ENCODE results near the gene AKAP13.
"Not testable (repeated sequence)": the region's sequence is repeated elsewhere in the genome, so short reads cannot be mapped to it uniquely, and the experiment has no call there.

Gene AKAP13

DNA sequence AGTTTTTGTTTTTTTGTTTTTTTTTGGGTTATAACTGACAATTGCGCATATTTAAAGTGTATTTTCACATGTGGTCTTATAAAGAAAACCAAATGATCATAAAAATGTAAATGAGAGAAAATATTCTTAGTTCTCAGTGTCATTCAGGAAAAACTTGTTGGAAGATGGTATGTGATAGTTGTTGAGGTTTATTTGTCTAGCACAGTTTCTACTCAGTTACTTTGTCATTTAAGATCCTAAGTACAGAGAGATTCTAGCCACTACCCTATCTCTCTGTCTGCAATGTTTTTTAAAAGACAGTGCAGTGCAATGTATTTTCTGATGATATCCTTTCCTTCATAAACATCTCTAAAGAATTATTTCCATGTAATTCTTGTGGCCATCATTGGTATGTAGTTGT, 46.1 kb downstream of the AKAP13 start:
- no peak for DNase-seq
- in situ Hi-C loops (cut with MboI; ENCODE audit: low pct_unique_long_range_greater_than_20kb, low sequenced_read_pairs), result no loop called here

DNA sequence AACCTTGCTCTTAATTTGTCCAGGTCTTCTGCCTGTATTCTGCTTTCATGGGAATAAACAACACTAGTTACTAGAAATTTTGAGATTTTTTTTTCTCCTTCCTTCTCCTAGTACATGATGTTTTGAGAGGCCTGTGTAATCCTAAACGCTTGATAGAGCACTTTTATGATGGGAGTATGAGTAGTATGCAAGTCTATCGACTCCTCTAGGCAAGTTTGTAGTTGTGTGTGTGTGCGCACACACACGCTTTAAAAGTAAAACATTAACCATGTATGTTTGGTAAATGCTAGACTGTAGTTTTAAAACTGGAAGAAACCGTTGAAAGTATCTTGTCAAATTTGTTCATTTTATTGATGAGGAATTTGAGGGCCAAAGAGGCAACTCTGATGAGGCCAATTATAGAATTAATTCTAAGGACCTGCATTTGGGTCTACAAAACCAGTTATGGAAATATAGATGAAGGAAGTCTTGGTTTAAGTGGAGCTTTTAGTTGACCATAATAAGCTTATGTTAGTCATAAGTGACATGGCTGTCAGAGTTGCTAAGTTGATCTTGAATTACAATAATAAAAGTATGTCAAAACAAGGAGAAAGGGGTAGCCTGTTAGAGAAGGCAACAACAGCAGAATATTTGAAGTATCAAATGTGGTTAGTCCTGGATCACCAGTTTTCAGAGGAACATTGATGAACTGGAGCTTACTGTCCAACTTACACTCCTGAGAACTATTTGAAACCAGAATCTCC, 47.1 kb downstream of the AKAP13 start:
- in situ Hi-C loops (cut with MboI; ENCODE audit: low pct_unique_long_range_greater_than_20kb, low sequenced_read_pairs), result no loop called here

DNA sequence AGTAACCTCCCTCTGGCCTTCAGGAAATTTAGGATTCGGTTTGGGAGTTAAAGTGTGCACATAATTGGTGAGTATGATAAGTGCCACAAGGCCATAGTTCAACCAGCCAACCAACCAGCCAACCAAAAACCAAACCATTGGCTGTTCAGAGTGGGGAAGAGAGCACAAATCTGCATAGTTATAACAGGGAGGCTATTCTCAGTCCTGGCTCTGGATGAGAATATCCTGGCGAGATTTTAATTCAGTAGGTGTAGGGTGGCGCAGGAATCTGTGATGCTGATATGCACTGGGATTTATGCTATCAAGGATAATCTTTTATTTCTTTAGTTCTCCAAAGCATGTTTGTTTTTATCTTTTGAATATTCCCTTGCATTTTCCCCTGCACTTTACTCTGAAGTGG, 49.1 kb downstream of the AKAP13 start:
- in situ Hi-C loops (cut with MboI; ENCODE audit: low pct_unique_long_range_greater_than_20kb, low sequenced_read_pairs), result no loop called here
- DNase-seq, result no peak

More for the DNA sequence above, 47.1 kb downstream of the AKAP13 start:
- DNase-seq, result no peak

DNA sequence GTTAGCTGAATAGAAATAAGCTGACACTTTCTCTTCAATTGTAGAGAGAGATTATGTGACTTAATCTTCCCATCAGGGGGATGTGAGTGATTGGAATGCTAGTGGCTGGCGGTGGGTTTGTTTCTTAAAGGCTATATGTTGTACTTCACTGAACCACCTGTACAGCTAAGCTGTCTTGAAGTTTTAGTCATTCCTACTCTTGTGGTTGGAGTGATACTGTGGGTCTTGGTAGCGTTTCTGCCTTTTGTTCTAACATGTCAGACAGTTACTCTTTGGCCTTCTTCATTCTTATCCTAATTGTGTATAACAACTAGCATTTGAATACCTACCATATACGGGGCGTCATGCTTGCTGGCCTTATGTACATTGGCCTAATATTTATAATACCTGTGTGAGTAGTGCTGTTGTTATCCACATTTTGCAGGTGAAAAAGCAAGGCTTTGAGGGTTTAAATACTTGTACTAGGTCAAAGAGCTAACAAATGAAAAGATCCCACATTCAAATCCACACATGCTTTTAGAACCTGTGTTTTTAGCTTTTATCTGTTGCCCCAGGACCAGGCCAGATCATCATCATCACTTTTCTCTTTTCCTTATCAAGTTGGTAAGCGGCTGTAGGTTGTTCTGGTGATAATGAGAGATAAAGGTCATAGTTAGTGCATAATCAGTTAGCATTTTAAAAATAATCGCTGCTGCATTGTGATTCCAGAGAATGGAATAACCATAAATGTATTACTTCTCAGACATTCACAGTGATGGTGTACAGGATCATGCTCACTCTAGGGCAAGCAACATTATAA, 50.2 kb downstream of the AKAP13 start:
- DNase-seq, result no peak
- in situ Hi-C loops (cut with MboI; ENCODE audit: low pct_unique_long_range_greater_than_20kb, low sequenced_read_pairs), result no loop called here

DNA sequence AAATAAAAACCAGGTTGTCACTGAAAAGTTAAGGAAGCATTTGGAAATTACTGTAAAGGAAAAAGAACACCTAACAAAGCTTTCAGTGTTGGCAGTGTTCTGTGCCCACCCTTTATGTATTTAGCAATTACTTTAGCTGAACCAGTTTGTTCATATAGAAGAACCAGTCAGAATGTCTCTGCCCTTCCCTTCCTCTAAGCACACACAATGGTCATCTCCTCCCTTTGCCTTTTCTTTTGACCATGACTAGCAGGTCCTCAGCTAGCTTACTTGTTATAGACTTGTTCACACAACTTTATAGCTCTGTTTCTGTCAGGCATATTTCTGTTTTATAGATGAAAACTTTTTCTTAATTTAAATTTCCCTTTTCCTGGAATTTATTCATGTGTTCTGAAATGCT, 59.6 kb downstream of the AKAP13 start:
- no peak for DNase-seq
- in situ Hi-C loops (cut with MboI; ENCODE audit: low pct_unique_long_range_greater_than_20kb, low sequenced_read_pairs), result no loop called here

DNA sequence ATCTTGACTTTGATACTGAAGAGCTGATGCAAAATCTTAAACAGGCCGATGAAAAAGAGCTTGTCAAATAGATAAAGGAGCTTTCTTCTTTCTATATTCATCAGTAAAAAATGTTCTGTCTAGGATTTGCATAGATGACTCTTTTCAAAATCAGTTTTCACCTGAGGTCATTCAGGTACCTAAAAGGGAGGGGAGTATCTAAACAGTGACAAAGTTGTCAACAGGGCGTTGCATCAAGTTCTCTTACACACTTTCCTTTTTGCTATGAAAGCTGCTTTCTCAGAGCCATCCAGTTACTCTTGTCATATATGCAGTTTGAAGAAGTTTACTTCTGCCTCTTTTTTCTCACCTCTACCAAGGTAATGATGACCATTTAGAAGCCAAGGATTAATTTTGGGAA, 60.0 kb downstream of the AKAP13 start:
- no peak for DNase-seq

DNA sequence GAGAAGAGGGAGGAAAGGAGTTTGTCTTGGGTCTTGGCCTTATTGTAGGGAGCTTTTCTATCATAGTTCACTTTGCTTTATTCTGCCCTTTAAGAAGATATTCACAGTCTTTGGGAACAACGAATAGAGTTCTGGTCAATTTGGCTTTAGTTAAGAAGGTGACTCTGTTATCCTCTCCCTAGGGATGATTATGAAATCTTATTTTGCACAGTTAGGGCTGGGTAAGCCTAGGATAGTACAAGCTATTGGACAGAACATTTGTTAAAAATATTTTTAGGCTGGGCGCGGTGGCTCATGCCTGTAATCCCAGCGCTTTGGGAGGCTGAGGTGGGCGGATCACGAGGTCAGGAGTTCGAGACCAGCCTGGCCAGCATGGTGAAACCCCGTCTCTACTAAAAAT, 61.5 kb downstream of the AKAP13 start:
- not testable (repeated sequence) for DNase-seq

More for the DNA sequence above, 60.0 kb downstream of the AKAP13 start:
- in situ Hi-C loops (cut with MboI; ENCODE audit: low pct_unique_long_range_greater_than_20kb, low sequenced_read_pairs), result no loop called here

DNA sequence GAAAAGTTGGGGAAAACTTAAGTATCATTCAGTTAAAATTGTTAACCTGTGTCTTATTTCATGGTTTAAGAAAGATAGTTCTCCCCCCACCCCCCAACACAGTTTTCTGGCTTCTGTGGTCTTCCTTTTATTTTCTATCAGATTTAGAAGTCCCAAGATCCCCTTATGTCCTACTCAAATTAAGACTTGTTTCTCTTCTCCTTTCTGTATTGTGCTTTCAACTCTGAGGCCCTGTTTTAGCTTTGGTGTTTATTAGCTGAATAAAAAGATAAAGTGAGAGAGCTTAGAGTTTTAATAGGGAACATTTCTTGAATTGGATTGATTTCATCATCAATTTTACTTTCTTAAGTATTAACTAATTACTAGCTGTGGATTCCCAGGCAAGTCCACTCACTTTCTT, 62.6 kb downstream of the AKAP13 start:
- in situ Hi-C loops (cut with MboI; ENCODE audit: low pct_unique_long_range_greater_than_20kb, low sequenced_read_pairs), result no loop called here
- no peak for DNase-seq

More for the DNA sequence above, 61.5 kb downstream of the AKAP13 start:
- in situ Hi-C loops (cut with MboI; ENCODE audit: low pct_unique_long_range_greater_than_20kb, low sequenced_read_pairs), result not testable (repeated sequence)

DNA sequence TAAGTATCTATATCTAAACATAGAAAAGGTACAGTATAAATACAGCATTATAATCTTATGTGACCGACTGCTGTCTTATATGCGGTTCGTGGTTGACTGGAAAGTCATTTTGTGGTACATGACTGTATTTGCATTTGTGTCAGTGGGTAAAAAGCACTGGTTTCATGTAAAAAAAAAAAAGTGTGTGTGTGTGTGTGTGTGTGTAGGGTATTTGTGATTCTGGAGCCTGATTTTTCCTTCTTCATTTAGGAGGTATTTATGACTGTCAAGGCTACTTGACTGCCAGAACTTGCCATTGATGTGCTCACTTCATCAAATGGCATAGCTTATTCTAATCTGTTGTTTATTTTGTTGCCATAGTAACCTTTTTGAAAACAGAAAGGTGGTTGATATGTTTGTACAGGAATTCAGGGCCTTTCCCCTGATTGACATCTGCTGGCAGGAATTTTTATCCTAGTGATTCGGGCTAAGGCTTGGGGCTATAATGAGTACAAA, 63.2 kb downstream of the AKAP13 start:
- peak; percentile 19 for DNase-seq
- in situ Hi-C loops (cut with MboI; ENCODE audit: low pct_unique_long_range_greater_than_20kb, low sequenced_read_pairs), result no loop called here

DNA sequence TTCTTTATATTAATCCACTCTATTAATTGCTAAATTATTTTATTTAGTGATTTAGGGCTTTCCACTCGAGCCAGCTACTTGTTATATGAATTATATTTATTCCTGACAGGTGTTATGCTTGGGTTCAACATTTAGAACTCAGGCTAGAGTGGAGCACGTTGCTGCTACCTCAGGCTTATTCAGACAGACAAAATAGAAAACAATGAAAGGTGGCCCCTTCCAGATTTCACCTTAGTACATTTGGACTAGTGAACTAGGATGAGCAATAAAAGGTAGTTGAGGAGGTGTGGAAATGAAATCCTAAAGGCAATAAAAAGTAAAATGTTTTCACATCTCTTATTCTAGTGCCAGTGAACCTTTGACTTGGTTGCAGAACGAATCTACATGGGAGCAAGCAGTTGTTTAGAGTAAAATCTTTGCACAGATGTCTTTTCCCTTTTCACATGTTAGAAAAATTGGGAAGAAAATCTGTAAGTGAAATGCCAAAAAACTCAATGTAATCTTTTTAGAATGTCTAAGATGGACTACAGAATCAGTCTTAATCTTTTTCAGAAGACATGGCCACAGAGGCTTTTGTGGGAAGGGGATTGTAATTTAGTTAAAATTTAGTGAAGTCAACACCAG, 63.8 kb downstream of the AKAP13 start:
- no peak for DNase-seq
- in situ Hi-C loops (cut with MboI; ENCODE audit: low pct_unique_long_range_greater_than_20kb, low sequenced_read_pairs), result no loop called here

DNA sequence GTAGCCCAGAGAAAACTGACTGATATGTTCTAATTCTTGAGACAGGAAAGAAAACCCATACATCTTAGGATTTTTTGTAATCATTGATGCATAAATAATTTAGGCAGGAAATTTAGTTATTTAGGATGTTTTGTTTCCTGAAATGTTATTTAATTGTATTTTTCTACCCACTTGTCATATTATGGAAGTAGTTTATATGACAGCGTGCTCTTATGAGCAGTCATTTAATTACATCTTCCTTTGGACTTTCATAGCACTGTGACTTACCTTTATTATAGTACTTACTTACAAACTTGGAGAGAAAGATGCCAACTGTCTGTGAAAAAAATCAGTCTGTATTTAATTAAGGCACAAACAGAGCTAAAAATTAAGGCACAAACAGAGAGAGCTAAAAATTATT, 65.0 kb downstream of the AKAP13 start:
- no peak for DNase-seq
- in situ Hi-C loops (cut with MboI; ENCODE audit: low pct_unique_long_range_greater_than_20kb, low sequenced_read_pairs), result no loop called here

DNA sequence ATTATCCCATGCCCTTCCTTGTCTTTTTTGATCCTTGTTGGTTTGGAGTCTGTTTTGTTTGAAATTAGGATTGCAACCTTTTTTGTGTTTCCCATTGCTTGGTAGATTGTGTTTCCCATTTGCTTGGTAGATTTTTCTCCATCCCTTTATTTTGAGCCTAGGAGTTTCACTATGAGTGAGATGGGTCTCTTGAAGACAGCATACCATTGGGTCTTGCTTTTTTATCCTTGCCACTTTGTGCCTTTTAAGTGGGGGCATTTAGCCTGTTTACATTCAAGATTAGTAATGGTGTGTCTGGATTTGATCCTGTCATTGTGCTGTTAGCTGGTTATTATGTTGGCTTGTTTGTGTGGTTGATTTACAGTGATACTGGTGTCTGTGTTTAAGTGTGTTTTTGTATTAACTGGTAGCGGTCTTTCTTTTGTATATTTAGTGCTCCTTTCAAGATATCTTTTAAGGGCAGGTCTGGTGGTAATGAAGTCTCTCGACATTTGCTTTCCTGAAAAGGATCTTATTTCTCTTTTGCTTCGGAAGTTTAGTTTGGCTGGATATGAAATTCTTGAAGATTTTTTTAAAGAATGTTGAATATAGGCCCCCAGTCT, 70.8 kb downstream of the AKAP13 start:
- DNase-seq, result no peak
- in situ Hi-C loops (cut with MboI; ENCODE audit: low pct_unique_long_range_greater_than_20kb, low sequenced_read_pairs), result no loop called here

DNA sequence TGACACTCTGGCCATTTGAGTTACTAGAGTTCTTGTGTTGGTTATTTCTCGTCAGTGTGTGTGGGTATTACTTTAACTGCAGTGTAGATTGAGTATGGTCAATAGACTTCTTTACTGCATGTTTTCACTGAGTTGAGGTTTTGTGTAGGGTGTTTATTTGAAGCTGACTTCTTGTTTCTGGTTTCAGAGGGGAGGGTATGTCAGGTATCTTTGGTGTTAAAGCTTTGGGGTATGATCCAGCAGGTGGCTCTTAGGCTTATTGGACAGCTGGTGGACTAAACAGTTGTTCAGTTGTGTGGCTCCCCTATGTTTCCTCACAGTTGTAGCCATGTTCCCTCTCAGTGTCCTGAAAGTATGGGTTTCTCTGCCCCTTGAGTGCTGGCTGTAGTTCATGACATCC, 72.0 kb downstream of the AKAP13 start:
- in situ Hi-C loops (cut with MboI; ENCODE audit: low pct_unique_long_range_greater_than_20kb, low sequenced_read_pairs), result no loop called here
- no peak for DNase-seq

DNA sequence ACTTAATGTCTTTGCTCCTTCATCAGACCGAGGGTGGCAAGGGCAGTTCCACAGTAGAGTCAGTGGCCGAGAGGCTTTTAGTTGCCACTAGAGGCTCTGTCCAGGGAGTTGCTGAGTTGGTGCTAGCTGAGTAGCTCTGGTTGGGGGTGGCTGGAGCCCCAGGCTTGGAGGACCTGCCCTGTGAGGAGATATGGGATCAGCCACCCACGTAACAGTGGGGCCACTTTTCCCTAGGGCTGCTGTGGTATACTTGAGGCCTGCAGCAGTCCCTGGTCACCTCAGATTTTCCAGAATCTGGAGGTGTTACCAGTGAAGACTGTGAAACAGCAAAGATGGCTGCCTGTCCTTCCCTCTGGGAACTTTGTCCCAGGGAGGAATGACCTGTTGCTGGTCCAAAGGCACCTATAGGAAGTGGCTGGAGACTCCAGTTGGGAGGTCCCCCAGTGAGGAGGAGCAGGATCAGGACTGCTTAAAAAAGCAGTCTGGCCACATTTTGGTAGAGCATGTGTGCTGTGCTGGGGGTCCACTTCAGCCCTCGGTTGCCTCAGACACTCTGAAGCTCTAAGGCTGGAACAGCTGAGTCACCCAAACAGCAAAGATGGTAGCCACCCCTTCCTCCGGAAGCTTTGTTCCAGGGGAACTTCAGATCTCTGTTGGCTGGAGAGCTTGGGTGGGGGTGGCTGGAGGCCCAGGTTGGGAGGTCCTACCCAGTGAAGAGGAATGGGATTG, 72.9 kb downstream of the AKAP13 start:
- in situ Hi-C loops (cut with MboI; ENCODE audit: low pct_unique_long_range_greater_than_20kb, low sequenced_read_pairs), result no loop called here
- DNase-seq, result no peak

DNA sequence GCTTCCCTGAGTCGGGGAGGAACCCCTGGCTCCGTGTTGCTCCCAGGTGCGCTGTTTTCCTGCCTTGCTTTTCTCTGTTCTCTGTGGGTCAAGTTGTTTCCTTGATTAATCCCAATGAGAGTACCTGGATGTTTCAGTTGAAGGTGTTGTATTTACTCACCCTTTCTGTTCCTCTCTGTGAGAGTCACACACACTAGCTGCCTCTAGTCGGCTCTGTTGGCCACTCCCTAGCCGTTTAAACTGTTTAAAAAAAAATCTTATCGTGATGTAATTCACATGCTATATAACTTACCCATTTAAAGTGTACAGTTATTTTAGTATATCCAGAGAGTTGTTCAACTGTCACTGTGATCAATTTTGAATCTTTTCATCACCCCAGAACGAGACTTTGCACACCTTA, 74.0 kb downstream of the AKAP13 start:
- in situ Hi-C loops (cut with MboI; ENCODE audit: low pct_unique_long_range_greater_than_20kb, low sequenced_read_pairs), result no loop called here
- no peak for DNase-seq

DNA sequence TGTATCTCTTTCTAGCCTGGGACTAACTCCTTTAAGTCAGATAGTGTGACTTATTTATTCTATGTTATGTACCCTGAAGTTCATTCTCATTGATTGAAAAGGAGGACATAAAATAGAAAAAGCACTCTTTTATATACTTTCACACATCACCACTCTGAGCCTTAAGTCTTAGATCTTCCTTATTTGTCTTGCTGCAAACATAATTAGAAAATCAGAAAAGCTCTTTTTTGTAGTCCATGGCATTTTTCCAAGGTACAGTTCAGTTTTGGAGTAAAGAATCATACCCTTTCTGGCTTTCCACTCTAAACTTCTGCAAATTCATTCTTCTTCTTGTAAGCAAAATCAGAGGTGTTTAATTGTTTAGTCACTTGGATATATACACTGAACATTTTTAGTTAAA, 75.5 kb downstream of the AKAP13 start:
- in situ Hi-C loops (cut with MboI; ENCODE audit: low pct_unique_long_range_greater_than_20kb, low sequenced_read_pairs), result no loop called here
- no peak for DNase-seq

DNA sequence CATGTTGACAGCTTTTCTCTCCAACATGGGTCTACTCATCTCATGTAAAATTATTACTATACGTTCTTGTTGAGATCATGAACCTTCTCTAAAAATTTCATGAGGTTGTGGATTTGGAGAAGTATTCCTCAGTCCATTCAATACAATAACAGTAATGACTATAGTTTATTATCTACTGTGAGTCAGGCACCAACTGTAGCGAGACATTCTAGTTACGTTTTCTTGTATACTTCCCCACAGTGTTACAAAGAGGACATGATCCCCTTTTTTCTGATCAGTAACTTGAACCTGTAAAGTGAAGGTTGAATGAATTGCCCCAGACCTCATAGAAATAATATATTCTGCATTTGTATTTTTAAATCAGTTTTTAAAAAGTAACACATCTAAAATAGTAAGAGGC, 76.4 kb downstream of the AKAP13 start:
- in situ Hi-C loops (cut with MboI; ENCODE audit: low pct_unique_long_range_greater_than_20kb, low sequenced_read_pairs), result no loop called here
- no peak for DNase-seq

DNA sequence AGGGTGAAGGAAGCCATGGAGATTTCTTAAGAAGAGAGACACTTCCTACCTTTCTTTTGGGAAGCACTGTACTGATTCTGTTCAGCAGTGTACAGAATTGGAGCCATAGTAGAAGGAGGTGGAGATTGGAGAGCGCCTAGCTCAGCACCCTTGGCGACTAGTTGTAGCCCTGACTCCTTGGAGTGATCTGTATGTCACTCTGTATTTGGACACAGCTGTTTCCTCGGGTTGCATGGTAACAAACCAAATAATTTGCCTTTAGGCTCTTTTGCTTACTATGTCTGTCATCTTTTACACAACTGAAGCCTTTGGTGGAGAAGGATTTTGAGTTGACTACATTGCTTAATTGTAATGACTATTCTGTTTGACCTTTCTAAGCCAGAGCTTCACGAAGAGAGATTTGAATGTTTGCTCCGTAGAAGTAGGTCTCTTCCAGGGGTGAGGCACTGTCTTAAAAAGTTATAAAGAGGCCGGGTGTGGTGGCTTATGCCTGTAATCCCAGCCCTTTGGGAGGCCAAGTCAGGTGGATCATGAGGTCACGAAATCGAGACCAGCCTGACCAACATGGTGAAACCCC, 77.1 kb downstream of the AKAP13 start:
- no peak for DNase-seq
- in situ Hi-C loops (cut with MboI; ENCODE audit: low pct_unique_long_range_greater_than_20kb, low sequenced_read_pairs), result no loop called here

DNA sequence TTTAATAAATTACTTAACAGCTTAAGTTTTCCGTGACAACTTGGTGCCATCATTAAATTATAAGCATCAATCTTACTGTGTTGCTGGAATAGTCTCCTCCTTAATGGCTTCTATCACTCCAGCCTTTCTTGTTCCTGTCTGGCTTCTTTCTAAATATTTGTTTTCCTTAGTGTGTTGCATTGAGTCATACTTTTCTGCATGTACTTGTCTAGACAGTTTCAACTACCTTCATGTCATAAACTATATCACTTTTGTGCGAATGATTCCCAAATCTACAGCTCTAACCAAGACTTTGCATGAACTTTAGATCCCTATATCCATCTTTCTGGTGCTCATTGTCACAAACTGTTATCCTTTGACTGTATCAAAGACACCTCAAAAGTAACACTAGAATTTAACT, 78.4 kb downstream of the AKAP13 start:
- in situ Hi-C loops (cut with MboI; ENCODE audit: low pct_unique_long_range_greater_than_20kb, low sequenced_read_pairs), result no loop called here
- no peak for DNase-seq

Data from KBM-7 (cell line).